ENCODE measurements around the gene CEPT1. TPM values are rescaled to one million over a fixed set of nuclear protein-coding genes. Genes with fewer than 3 reads are reported as not detected.

Gene CEPT1
- total RNA-seq, 1 donor from 2014 or later, result 26.9 TPM

- no peak overlapping the region for H3K27ac Mint-ChIP-seq (ENCODE audit: unreplicated experiment)
- peaks cover 63% of the 10 kb centered on the region for H3K79me2 ChIP-seq (ENCODE audit: insufficient read depth, low read length)
- no peak overlapping the region for H3K4me2 ChIP-seq (ENCODE audit: low read length)
- no peaks in the 10 kb centered on the region for H3K27me3 Mint-ChIP-seq (ENCODE audit: low read depth, unreplicated experiment)
- peaks cover 6% of the 10 kb centered on the region for H3K36me3 ChIP-seq (ENCODE audit: insufficient read depth, low read length)
- no peaks in the 10 kb centered on the region for H3K4me1 ChIP-seq (ENCODE audit: insufficient read depth, low read length)
- no peak overlapping the region for H3K27ac ChIP-seq (ENCODE audit: low read depth, low read length)
- no peaks in the 10 kb centered on the region for H3K27me3 ChIP-seq (ENCODE audit: insufficient read depth, low read length)
- FAIRE-seq, result no peak
- H3K9me3 Mint-ChIP-seq (ENCODE audit: unreplicated experiment), result no peaks in the 10 kb centered on the region
- no peak overlapping the region for H3K4me3 Mint-ChIP-seq (ENCODE audit: unreplicated experiment)
- TF ChIP-seq CTCF (IDR thresholded peaks at IDR 0.05; ENCODE audit: insufficient read depth, low read depth, low read length), result no peak
- TF ChIP-seq EZH2 (IDR thresholded peaks at IDR 0.05; ENCODE audit: insufficient read depth, low read length), result no peak
- H4K20me1 ChIP-seq (ENCODE audit: insufficient read depth, low read length), result peaks cover 19% of the 10 kb centered on the region
- DNase-seq (ENCODE audit: low read depth), result no peak
- H3K36me3 Mint-ChIP-seq (ENCODE audit: low read depth, unreplicated experiment), result peaks cover 19% of the 10 kb centered on the region
- H3K9ac ChIP-seq (ENCODE audit: low read length), result no peak overlapping the region
- no peak overlapping the region for H2AFZ ChIP-seq (ENCODE audit: low read depth, low read length)
- H3K4me1 Mint-ChIP-seq (ENCODE audit: low read depth, unreplicated experiment), result no peaks in the 10 kb centered on the region
- no peak overlapping the region for H3K4me3 ChIP-seq (ENCODE audit: insufficient read depth, low read depth, low read length)
- no peaks in the 10 kb centered on the region for H3K9me3 ChIP-seq (ENCODE audit: insufficient read depth, low read depth, low read length)
Observed at GRCh38 chr1:111151838-111152237, 11.8 kb downstream of the CEPT1 start.

GRCh38 chr1:111154021-111154999 lies 14.3 kb downstream of the CEPT1 start:
- Mint-ChIP-seq H3K27me3 (ENCODE audit: low read depth, unreplicated experiment) (no peaks in the 10 kb centered on the region), H3K9me3 (ENCODE audit: unreplicated experiment) (no peaks in the 10 kb centered on the region), H3K4me3 (ENCODE audit: unreplicated experiment) (no peak overlapping the region), H3K36me3 (ENCODE audit: low read depth, unreplicated experiment) (peaks cover 18% of the 10 kb centered on the region), H3K4me1 (ENCODE audit: low read depth, unreplicated experiment) (no peaks in the 10 kb centered on the region), H3K27ac (ENCODE audit: unreplicated experiment) (no peak overlapping the region)
- Histone ChIP-seq H2AFZ (ENCODE audit: low read depth, low read length) (no peak overlapping the region), H3K36me3 (ENCODE audit: insufficient read depth, low read length) (peaks cover 2% of the 10 kb centered on the region), H3K79me2 (ENCODE audit: insufficient read depth, low read length) (peaks cover 57% of the 10 kb centered on the region), H3K4me3 (ENCODE audit: insufficient read depth, low read depth, low read length) (no peak overlapping the region), H3K27ac (ENCODE audit: low read depth, low read length) (no peak overlapping the region), H4K20me1 (ENCODE audit: insufficient read depth, low read length) (peaks cover 17% of the 10 kb centered on the region), H3K4me1 (ENCODE audit: insufficient read depth, low read length) (no peaks in the 10 kb centered on the region), H3K4me2 (ENCODE audit: low read length) (no peak overlapping the region), H3K9me3 (ENCODE audit: insufficient read depth, low read depth, low read length) (no peaks in the 10 kb centered on the region), H3K9ac (ENCODE audit: low read length) (no peak overlapping the region), H3K27me3 (ENCODE audit: insufficient read depth, low read length) (no peaks in the 10 kb centered on the region)
- TF ChIP-seq EZH2 (IDR thresholded peaks at IDR 0.05; ENCODE audit: insufficient read depth, low read length) (no peak), CTCF (IDR thresholded peaks at IDR 0.05; ENCODE audit: insufficient read depth, low read depth, low read length) (no peak)
- FAIRE-seq, result no peak
- DNase-seq (ENCODE audit: low read depth), result no peak

- Histone ChIP-seq H3K79me2 (ENCODE audit: insufficient read depth, low read length) (peaks cover 43% of the 10 kb centered on the region), H3K36me3 (ENCODE audit: insufficient read depth, low read length) (peaks cover 2% of the 10 kb centered on the region), H3K9ac (ENCODE audit: low read length) (no peak overlapping the region), H3K27me3 (ENCODE audit: insufficient read depth, low read length) (no peaks in the 10 kb centered on the region), H2AFZ (ENCODE audit: low read depth, low read length) (no peak overlapping the region), H4K20me1 (ENCODE audit: insufficient read depth, low read length) (peaks cover 11% of the 10 kb centered on the region), H3K4me2 (ENCODE audit: low read length) (no peak overlapping the region), H3K4me1 (ENCODE audit: insufficient read depth, low read length) (no peaks in the 10 kb centered on the region), H3K9me3 (ENCODE audit: insufficient read depth, low read depth, low read length) (no peaks in the 10 kb centered on the region), H3K4me3 (ENCODE audit: insufficient read depth, low read depth, low read length) (no peak overlapping the region), H3K27ac (ENCODE audit: low read depth, low read length) (no peak overlapping the region)
- FAIRE-seq (no peak), DNase-seq (ENCODE audit: low read depth) (no peak)
- Mint-ChIP-seq H3K27me3 (ENCODE audit: low read depth, unreplicated experiment) (no peaks in the 10 kb centered on the region), H3K27ac (ENCODE audit: unreplicated experiment) (no peak overlapping the region), H3K36me3 (ENCODE audit: low read depth, unreplicated experiment) (peaks cover 11% of the 10 kb centered on the region), H3K4me3 (ENCODE audit: unreplicated experiment) (no peak overlapping the region), H3K9me3 (ENCODE audit: unreplicated experiment) (no peaks in the 10 kb centered on the region), H3K4me1 (ENCODE audit: low read depth, unreplicated experiment) (no peaks in the 10 kb centered on the region)
- TF ChIP-seq CTCF (IDR thresholded peaks at IDR 0.05; ENCODE audit: insufficient read depth, low read depth, low read length), result no peak
- no peak for TF ChIP-seq EZH2 (IDR thresholded peaks at IDR 0.05; ENCODE audit: insufficient read depth, low read length)
Observed at GRCh38 chr1:111157431-111157830, 17.4 kb downstream of the CEPT1 start.

Data from astrocyte (in vitro differentiated cells and primary cell).